Inflammatory macrophage treated with lipopolysaccharide for 1 hour (primary cell): ENCODE measurements around the gene NEMP2.

Experiments
- DNase-seq, 2 donors: peaks; one replicate each; pipeline ENCODE4 v3.0.0-alpha.2; 2020 to 2022

NEMP2 gene

GRCh38 chr2:190554357-190555006 is 20.0 kb upstream of the NEMP2 start:
- DNase-seq: no peak

- no peak for DNase-seq
Measured at GRCh38 chr2:190553254-190553653, 18.7 kb upstream of the NEMP2 start.

GRCh38 chr2:190551928-190552327 is 17.4 kb upstream of the NEMP2 start:
- DNase-seq: peak; percentile 61 to 81

GRCh38 chr2:190550137-190550536 is 15.6 kb upstream of the NEMP2 start:
- no peak for DNase-seq

- DNase-seq: no peak
Measured at GRCh38 chr2:190547886-190548285, 13.4 kb upstream of the NEMP2 start.

- no peak for DNase-seq
Measured at GRCh38 chr2:190546734-190547133, 12.2 kb upstream of the NEMP2 start.

GRCh38 chr2:190545555-190546385 is 11.2 kb upstream of the NEMP2 start:
- DNase-seq: no peak

GRCh38 chr2:190545093-190545492 is 10.6 kb upstream of the NEMP2 start:
- DNase-seq: no peak

- DNase-seq: no peak
Measured at GRCh38 chr2:190540048-190540447, 5.5 kb upstream of the NEMP2 start.

- DNase-seq: no peak
Measured at GRCh38 chr2:190538201-190538600, 3.7 kb upstream of the NEMP2 start.

GRCh38 chr2:190537765-190538164 is 3.2 kb upstream of the NEMP2 start:
- DNase-seq: no peak

- DNase-seq: no peak
Measured at GRCh38 chr2:190535586-190535985, 1.1 kb upstream of the NEMP2 start.

GRCh38 chr2:190535121-190535439 is 558 bp upstream of the NEMP2 start:
- DNase-seq: no peak

- DNase-seq: no peak
Measured at GRCh38 chr2:190533968-190534309, 583 bp downstream of the NEMP2 start.

- no peak for DNase-seq
Measured at GRCh38 chr2:190533175-190533967, 1.2 kb downstream of the NEMP2 start.

- DNase-seq: no peak
Measured at GRCh38 chr2:190532581-190532980, 1.9 kb downstream of the NEMP2 start.

GRCh38 chr2:190530248-190530900 is 4.1 kb downstream of the NEMP2 start:
- DNase-seq: no peak

GRCh38 chr2:190529486-190530247 is 4.9 kb downstream of the NEMP2 start:
- DNase-seq: peak; percentile 21 to 26

- peak; percentile 46 to 86 for DNase-seq
Measured at GRCh38 chr2:190528521-190529001, 6.0 kb downstream of the NEMP2 start.

GRCh38 chr2:190527918-190528317 is 6.6 kb downstream of the NEMP2 start:
- DNase-seq: no peak

GRCh38 chr2:190527214-190527613 is 7.3 kb downstream of the NEMP2 start:
- DNase-seq: no peak

- peak; percentile 71 to 80 for DNase-seq
Measured at GRCh38 chr2:190526105-190526750, 8.3 kb downstream of the NEMP2 start.
